ENCODE data around the gene CDH11. TPM values are rescaled to one million over a fixed set of nuclear protein-coding genes. Genes with fewer than 3 reads are reported as not detected.

Gene CDH11
- total RNA-seq, 1 experiment from 2014 or later: 0.64 TPM

DNA sequence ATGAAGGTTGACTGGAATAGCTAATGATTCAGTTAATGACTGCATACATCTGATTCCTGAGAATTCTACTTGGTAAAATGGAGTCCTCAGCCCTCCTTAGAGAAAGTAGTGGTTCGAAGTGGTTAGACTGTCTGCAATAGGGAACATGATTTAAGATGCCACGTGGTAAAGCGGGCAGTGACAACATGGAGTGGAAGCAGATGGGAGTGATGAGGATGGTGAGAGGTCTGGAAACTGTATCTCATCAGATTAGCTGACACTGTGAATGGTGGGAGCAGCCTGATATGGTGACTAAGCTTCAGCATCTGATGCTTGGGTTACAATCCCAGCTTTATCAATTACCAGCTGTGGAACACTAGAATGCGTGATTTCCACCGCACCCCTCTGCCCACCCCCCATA, 8.4 kb downstream of the CDH11 start:
- DNase-seq (ENCODE audit: low read depth, low spot score) (no peak), ATAC-seq (no peak)
- Histone ChIP-seq H3K27ac (ENCODE audit: low read length) (no peak overlapping the region), H3K36me3 (ENCODE audit: control insufficient read depth, insufficient read depth, low read length) (no peaks in the 10 kb centered on the region), H3K27me3 (ENCODE audit: control insufficient read depth, insufficient read depth, low read length) (no peaks in the 10 kb centered on the region), H3K4me3 (ENCODE audit: low read depth in 2 of 2, low read length in 2 of 2) (no peak overlapping the region), H3K9me3 (ENCODE audit: control insufficient read depth, insufficient read depth, low read depth, low read length) (no peaks in the 10 kb centered on the region), H3K4me1 (ENCODE audit: control insufficient read depth, insufficient read depth, low read length) (no peaks in the 10 kb centered on the region)
- intact Hi-C loops (cut with micrococcal nuclease; ENCODE audit: unreplicated experiment): loop anchor here (10.0 kb wide), 1 partner anchor 1649 kb away; no protein-coding TSS in a partner anchor
- TF ChIP-seq, protein P1, sequence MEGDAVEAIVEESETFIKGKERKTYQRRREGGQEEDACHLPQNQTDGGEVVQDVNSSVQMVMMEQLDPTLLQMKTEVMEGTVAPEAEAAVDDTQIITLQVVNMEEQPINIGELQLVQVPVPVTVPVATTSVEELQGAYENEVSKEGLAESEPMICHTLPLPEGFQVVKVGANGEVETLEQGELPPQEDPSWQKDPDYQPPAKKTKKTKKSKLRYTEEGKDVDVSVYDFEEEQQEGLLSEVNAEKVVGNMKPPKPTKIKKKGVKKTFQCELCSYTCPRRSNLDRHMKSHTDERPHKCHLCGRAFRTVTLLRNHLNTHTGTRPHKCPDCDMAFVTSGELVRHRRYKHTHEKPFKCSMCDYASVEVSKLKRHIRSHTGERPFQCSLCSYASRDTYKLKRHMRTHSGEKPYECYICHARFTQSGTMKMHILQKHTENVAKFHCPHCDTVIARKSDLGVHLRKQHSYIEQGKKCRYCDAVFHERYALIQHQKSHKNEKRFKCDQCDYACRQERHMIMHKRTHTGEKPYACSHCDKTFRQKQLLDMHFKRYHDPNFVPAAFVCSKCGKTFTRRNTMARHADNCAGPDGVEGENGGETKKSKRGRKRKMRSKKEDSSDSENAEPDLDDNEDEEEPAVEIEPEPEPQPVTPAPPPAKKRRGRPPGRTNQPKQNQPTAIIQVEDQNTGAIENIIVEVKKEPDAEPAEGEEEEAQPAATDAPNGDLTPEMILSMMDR (IDR thresholded peaks at IDR 0.05): no peak
- TF ChIP-seq POLR2AphosphoS5 (IDR thresholded peaks at IDR 0.05; ENCODE audit: low read depth, low read length) (no peak), TCF7L2 (IDR thresholded peaks at IDR 0.05; ENCODE audit: low read depth, low read length) (no peak), SIN3A (IDR thresholded peaks at IDR 0.05; ENCODE audit: borderline replicate concordance, insufficient read depth, low read depth, low read length) (no peak)
- TF ChIP-seq, protein P2, sequence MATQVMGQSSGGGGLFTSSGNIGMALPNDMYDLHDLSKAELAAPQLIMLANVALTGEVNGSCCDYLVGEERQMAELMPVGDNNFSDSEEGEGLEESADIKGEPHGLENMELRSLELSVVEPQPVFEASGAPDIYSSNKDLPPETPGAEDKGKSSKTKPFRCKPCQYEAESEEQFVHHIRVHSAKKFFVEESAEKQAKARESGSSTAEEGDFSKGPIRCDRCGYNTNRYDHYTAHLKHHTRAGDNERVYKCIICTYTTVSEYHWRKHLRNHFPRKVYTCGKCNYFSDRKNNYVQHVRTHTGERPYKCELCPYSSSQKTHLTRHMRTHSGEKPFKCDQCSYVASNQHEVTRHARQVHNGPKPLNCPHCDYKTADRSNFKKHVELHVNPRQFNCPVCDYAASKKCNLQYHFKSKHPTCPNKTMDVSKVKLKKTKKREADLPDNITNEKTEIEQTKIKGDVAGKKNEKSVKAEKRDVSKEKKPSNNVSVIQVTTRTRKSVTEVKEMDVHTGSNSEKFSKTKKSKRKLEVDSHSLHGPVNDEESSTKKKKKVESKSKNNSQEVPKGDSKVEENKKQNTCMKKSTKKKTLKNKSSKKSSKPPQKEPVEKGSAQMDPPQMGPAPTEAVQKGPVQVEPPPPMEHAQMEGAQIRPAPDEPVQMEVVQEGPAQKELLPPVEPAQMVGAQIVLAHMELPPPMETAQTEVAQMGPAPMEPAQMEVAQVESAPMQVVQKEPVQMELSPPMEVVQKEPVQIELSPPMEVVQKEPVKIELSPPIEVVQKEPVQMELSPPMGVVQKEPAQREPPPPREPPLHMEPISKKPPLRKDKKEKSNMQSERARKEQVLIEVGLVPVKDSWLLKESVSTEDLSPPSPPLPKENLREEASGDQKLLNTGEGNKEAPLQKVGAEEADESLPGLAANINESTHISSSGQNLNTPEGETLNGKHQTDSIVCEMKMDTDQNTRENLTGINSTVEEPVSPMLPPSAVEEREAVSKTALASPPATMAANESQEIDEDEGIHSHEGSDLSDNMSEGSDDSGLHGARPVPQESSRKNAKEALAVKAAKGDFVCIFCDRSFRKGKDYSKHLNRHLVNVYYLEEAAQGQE (IDR thresholded peaks at IDR 0.05; ENCODE audit: insufficient read depth in 1 of 2, low read depth in 2 of 2, low read length in 1 of 2): no peak
- POLR2A ChIA-PET: interaction anchor here (0.6 kb wide), 1 partner anchor 643 kb away, joined by 5 read pairs; no protein-coding TSS in a partner anchor
- CTCF ChIA-PET: no interaction called here
- in situ Hi-C loops (cut with HindIII; ENCODE audit: low pct_unique_long_range_greater_than_20kb, low sequenced_read_pairs): no loop called here
- no TSS peak for BruUV-seq (replicated peaks)

DNA sequence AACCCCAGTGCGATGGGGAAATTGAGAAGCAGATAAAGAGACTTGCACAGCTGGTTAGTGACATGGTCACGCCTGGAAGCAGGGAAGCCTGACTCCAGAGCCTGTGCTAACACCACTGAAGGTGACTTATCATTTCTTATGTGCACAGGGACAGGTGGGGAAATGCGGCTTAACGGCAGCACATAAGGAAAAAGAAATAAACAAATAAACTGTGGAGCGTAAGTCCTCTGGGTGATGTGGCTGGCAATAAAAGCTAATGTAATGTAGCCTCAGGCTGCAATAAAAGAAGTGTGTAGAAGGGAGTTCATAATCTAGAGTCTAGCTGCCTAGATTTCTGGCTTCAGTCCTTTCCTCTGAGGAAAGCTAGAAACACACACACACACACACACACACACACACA, 10.6 kb downstream of the CDH11 start:
- CTCF ChIA-PET: no interaction called here
- TF ChIP-seq POLR2AphosphoS5 (IDR thresholded peaks at IDR 0.05; ENCODE audit: low read depth, low read length) (no peak; the same call in 1 of the 2 replicates), TCF7L2 (IDR thresholded peaks at IDR 0.05; ENCODE audit: low read depth, low read length) (peak; percentile 36; the same call in 1 of the 2 replicates)
- no TSS peak for BruUV-seq (replicated peaks)
- intact Hi-C loops (cut with micrococcal nuclease; ENCODE audit: unreplicated experiment) (loop anchor here (10.0 kb wide), 1 partner anchor 1647 kb away; no protein-coding TSS in a partner anchor), in situ Hi-C loops (cut with HindIII; ENCODE audit: low pct_unique_long_range_greater_than_20kb, low sequenced_read_pairs) (no loop called here)
- POLR2A ChIA-PET: no interaction called here
- Histone ChIP-seq H3K4me3 (ENCODE audit: low read depth in 2 of 2, low read length in 2 of 2) (no peak overlapping the region), H3K27me3 (ENCODE audit: control insufficient read depth, insufficient read depth, low read length) (no peaks in the 10 kb centered on the region), H3K9me3 (ENCODE audit: control insufficient read depth, insufficient read depth, low read depth, low read length) (no peaks in the 10 kb centered on the region), H3K36me3 (ENCODE audit: control insufficient read depth, insufficient read depth, low read length) (no peaks in the 10 kb centered on the region), H3K27ac (ENCODE audit: low read length) (no peak overlapping the region), H3K4me1 (ENCODE audit: control insufficient read depth, insufficient read depth, low read length) (no peaks in the 10 kb centered on the region)
- ATAC-seq (peak; percentile 88), DNase-seq (ENCODE audit: low read depth, low spot score) (no peak)

DNA sequence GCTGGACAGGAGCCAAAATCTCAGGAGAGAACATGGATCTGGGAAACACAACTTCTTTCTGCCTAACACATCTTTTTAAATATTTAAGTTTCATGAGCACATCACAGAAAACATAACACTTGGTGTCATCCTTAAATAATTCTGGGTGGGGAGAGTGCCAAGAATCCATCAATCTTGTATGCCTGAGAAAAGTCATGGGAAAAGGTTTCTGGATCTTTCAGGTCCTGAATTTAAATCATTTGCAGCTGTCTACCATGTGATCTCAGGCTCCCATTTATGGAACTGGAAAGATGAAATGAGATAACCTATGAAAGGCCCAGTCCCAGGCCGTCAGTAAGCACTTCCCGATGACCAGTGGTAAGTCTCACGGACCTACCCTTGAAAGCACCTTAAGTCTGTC, 15.1 kb downstream of the CDH11 start:
- no peaks in the 10 kb centered on the region for H3K27me3 ChIP-seq (ENCODE audit: control insufficient read depth, insufficient read depth, low read length)
- H3K36me3 ChIP-seq (ENCODE audit: control insufficient read depth, insufficient read depth, low read length): no peaks in the 10 kb centered on the region
- H3K4me3 ChIP-seq (ENCODE audit: low read depth in 2 of 2, low read length in 2 of 2): no peak overlapping the region
- CTCF ChIA-PET: no interaction called here
- DNase-seq (ENCODE audit: low read depth, low spot score) (no peak), ATAC-seq (no peak)
- H3K4me1 ChIP-seq (ENCODE audit: control insufficient read depth, insufficient read depth, low read length): no peaks in the 10 kb centered on the region
- POLR2A ChIA-PET: no interaction called here
- intact Hi-C loops (cut with micrococcal nuclease; ENCODE audit: unreplicated experiment): no loop called here
- in situ Hi-C loops (cut with HindIII; ENCODE audit: low pct_unique_long_range_greater_than_20kb, low sequenced_read_pairs): no loop called here
- BruUV-seq (replicated peaks): no TSS peak
- no peak overlapping the region for H3K27ac ChIP-seq (ENCODE audit: low read length)
- no peak for TF ChIP-seq POLR2AphosphoS5 (IDR thresholded peaks at IDR 0.05; ENCODE audit: low read depth, low read length)
- no peak for TF ChIP-seq TCF7L2 (IDR thresholded peaks at IDR 0.05; ENCODE audit: low read depth, low read length)
- TF ChIP-seq, protein P1 (IDR thresholded peaks at IDR 0.05): no peak
- TF ChIP-seq SIN3A (IDR thresholded peaks at IDR 0.05; ENCODE audit: borderline replicate concordance, insufficient read depth, low read depth, low read length): no peak
- TF ChIP-seq, protein P2 (IDR thresholded peaks at IDR 0.05; ENCODE audit: insufficient read depth in 1 of 2, low read depth in 2 of 2, low read length in 1 of 2): no peak
- H3K9me3 ChIP-seq (ENCODE audit: control insufficient read depth, insufficient read depth, low read depth, low read length): no peaks in the 10 kb centered on the region
